OCI-LY1 (cell line): ENCODE data around the gene LCMT2.
"Not testable (repeated sequence)": the region's sequence is repeated elsewhere in the genome, so short reads cannot be mapped to it uniquely, and the experiment has no call there.

ENCODE experiments used
- H2AFZ ChIP-seq: fragments of 200-600 bp; sonication (generic), shearing (Covaris generic); 2 replicates; pipeline ENCODE4 v1.6.0; 2014; ENCODE audit warnings: antibody characterized with exemption, mild to moderate bottlenecking, low read length
- H3F3A ChIP-seq: fragments of 200-600 bp; sonication (generic), shearing (Covaris generic); 2 replicates; pipeline ENCODE4 v1.6.0; 2014; ENCODE audit warnings: mild to moderate bottlenecking, antibody characterized with exemption, low read length, moderate library complexity; ENCODE audit not compliant: insufficient read depth
- H3K27ac ChIP-seq: fragments of 200-600 bp; sonication (generic); 2 replicates; pipeline ENCODE4 v1.5.1; 2014; ENCODE audit warnings: low read length, mixed run types, mild to moderate bottlenecking, low read depth; ENCODE audit not compliant: poor library complexity, severe bottlenecking
- H3K27me3 ChIP-seq: fragments of 200-600 bp; sonication (generic); 2 replicates; pipeline ENCODE4 v1.6.0; 2014; ENCODE audit warnings: antibody characterized with exemption, mild to moderate bottlenecking, low read length, moderate library complexity; ENCODE audit not compliant: insufficient read depth
- H3K36me3 ChIP-seq: fragments of 200-600 bp; sonication (generic); 2 replicates; pipeline ENCODE4 v1.6.1; 2014; ENCODE audit warnings: mild to moderate bottlenecking, antibody characterized with exemption, low read length, moderate library complexity, mixed read lengths; ENCODE audit not compliant: insufficient read depth
- H3K4me1 ChIP-seq: fragments of 200-600 bp; sonication (generic); 2 replicates; pipeline ENCODE4 v1.5.1; 2014; ENCODE audit warnings: mild to moderate bottlenecking, low read length, moderate library complexity; ENCODE audit not compliant: insufficient read depth, severe bottlenecking
- H3K4me2 ChIP-seq: fragments of 200-600 bp; sonication (generic), shearing (Covaris generic); 2 replicates; pipeline ENCODE4 v1.6.1; 2014; ENCODE audit warnings: low read length
- H3K4me3 ChIP-seq: fragments of 200-600 bp; sonication (generic); 2 replicates; pipeline ENCODE4 v1.5.1; 2014; ENCODE audit warnings: low read length, low read depth, mild to moderate bottlenecking, mixed read lengths; ENCODE audit not compliant: poor library complexity, severe bottlenecking
- H3K79me2 ChIP-seq: fragments of 200-600 bp; shearing (Covaris generic); 2 replicates; pipeline ENCODE4 v1.6.1; 2016; ENCODE audit warnings: mixed run types, low read length, mixed read lengths; ENCODE audit not compliant: insufficient read depth
- H3K9ac ChIP-seq: fragments of 200-600 bp; sonication (generic), shearing (Covaris generic); 2 replicates; pipeline ENCODE4 v1.6.1; 2014; ENCODE audit warnings: mild to moderate bottlenecking, low read length, mixed read lengths
- H3K9me2 ChIP-seq: fragments of 200-600 bp; sonication (generic), shearing (Covaris generic); 2 replicates; pipeline ENCODE4 v1.6.1; 2014; ENCODE audit warnings: low read depth, mild to moderate bottlenecking, low read length, mixed read lengths
- H3K9me3 ChIP-seq: fragments of 200-600 bp; shearing (Covaris generic); 2 replicates; pipeline ENCODE4 v1.6.1; 2014; ENCODE audit warnings: low read length, mixed read lengths
- H4K20me1 ChIP-seq: fragments of 200-600 bp; sonication (generic), shearing (Covaris generic); 2 replicates; pipeline ENCODE4 v1.6.0; 2016; ENCODE audit warnings: mild to moderate bottlenecking, low read length; ENCODE audit not compliant: insufficient read depth
- EZH2 ChIP-seq: fragments of 200-600 bp; sonication (generic), shearing (Covaris generic); IDR thresholded peaks from 2 replicates; pipeline ENCODE4 v1.8.0; 2017; ENCODE audit warnings: borderline replicate concordance, mixed run types, mild to moderate bottlenecking, antibody characterized with exemption, low read length, moderate library complexity, mixed read lengths
- TF ChIP-seq, protein P1 (sequence below): fragments of 200-600 bp; sonication (generic), shearing (Covaris generic); IDR thresholded peaks from 2 replicates; pipeline ENCODE4 v1.5.1; 2017; ENCODE audit warnings: mild to moderate bottlenecking, antibody characterized with exemption, low read length, moderate library complexity, mixed read lengths

LCMT2 gene

DNA sequence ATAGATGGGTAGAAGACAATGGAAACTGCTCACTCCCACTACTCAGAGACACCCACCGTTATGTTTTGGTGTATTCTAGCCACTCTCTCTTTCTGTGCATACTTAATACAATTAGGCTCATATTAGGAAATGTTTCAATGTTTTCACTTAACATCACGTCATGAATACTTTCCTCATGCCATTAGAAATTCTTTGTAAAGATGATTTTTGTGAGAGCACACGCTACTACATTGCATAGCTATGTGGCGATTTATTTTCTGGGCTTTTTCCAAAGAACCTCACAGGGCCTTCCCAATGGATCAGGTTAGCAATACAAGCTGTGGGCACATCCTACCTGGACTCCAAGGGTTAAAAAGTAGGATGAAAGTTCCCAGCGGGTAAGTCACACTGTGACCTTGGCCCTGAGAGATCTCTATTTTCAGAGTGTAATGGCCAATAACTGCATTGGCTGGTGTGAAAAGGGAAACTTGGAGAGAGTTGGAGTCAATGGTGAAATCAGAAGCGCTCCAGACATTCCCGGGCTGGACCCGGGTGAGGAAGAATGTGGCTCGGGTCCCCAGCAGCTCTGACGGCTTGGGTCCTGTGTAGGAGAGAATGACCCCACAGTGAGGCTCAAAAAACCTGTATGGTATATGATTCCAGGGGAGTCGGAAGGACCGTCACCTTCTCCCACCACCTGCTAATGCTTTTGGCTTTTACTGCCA, 37.8 kb downstream of the LCMT2 start:
- Histone ChIP-seq H2AFZ (no peak overlapping the region), H3K79me2 (no peaks in the 10 kb centered on the region), H3K27me3 (no peaks in the 10 kb centered on the region), H3K9ac (no peak overlapping the region), H3K9me2 (no peaks in the 10 kb centered on the region), H4K20me1 (no peaks in the 10 kb centered on the region), H3K27ac (no peak overlapping the region), H3K9me3 (no peaks in the 10 kb centered on the region), H3K4me1 (no peaks in the 10 kb centered on the region), H3K4me2 (no peak overlapping the region), H3K36me3 (no peaks in the 10 kb centered on the region), H3F3A (no peaks in the 10 kb centered on the region), H3K4me3 (no peak overlapping the region)
- TF ChIP-seq EZH2 = no peak
- TF ChIP-seq, protein P1, sequence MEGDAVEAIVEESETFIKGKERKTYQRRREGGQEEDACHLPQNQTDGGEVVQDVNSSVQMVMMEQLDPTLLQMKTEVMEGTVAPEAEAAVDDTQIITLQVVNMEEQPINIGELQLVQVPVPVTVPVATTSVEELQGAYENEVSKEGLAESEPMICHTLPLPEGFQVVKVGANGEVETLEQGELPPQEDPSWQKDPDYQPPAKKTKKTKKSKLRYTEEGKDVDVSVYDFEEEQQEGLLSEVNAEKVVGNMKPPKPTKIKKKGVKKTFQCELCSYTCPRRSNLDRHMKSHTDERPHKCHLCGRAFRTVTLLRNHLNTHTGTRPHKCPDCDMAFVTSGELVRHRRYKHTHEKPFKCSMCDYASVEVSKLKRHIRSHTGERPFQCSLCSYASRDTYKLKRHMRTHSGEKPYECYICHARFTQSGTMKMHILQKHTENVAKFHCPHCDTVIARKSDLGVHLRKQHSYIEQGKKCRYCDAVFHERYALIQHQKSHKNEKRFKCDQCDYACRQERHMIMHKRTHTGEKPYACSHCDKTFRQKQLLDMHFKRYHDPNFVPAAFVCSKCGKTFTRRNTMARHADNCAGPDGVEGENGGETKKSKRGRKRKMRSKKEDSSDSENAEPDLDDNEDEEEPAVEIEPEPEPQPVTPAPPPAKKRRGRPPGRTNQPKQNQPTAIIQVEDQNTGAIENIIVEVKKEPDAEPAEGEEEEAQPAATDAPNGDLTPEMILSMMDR = no peak

DNA sequence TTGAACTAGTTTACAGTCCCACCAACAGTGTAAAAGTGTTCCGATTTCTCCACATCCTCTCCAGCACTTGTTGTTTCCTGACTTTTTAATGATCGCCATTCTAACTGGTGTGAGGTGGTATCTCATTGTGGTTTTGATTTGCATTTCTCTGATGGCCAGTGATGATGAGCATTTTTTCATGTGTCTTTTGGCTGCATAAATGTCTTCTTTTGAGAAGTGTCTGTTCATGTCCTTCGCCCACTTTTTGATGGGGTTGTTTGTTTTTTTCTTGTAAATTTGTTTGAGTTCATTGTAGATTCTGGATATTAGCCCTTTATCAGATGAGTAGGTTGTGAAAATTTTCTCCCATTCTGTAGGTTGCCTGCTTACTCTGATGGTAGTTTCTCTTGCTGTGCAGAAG, 40.7 kb downstream of the LCMT2 start:
- H3K27me3 ChIP-seq, H3K27ac ChIP-seq, H3K9me3 ChIP-seq, H3K9me2 ChIP-seq, H3K4me2 ChIP-seq, H3K4me1 ChIP-seq, H3K4me3 ChIP-seq, H4K20me1 ChIP-seq, H3F3A ChIP-seq, H3K9ac ChIP-seq, H3K79me2 ChIP-seq, H2AFZ ChIP-seq, H3K36me3 ChIP-seq: not testable (repeated sequence)

DNA sequence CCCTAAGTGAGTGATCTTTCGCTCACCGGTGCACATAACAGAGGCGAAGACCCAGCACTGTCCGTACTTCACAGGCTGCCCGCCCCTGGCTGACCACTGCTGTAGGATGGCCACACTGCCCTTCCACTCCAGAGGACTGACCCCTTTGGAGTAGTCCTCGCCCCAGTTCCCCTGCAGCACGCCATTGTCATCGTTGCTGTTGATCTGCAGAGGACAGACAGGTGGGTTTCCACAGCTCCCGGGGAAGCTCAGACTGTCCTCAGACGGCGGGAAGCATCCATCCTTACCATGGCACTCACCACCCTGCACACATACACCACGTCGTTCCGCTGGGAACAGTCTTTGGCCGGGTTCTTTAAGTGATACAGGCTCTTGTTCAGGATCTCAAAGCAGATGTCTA, 43.1 kb downstream of the LCMT2 start:
- Histone ChIP-seq H3K4me2 (no peak overlapping the region), H2AFZ (no peak overlapping the region), H3K27me3 (peaks cover 4% of the 10 kb centered on the region; the same call in 1 of the 2 replicates), H3K9me2 (no peaks in the 10 kb centered on the region), H3K4me3 (no peak overlapping the region), H3K27ac (no peak overlapping the region), H3K36me3 (no peaks in the 10 kb centered on the region), H3F3A (no peaks in the 10 kb centered on the region), H3K4me1 (no peaks in the 10 kb centered on the region), H3K9ac (no peak overlapping the region), H3K79me2 (no peaks in the 10 kb centered on the region), H3K9me3 (no peaks in the 10 kb centered on the region), H4K20me1 (no peaks in the 10 kb centered on the region)
- TF ChIP-seq EZH2 = no peak
- TF ChIP-seq, protein P1 = no peak

DNA sequence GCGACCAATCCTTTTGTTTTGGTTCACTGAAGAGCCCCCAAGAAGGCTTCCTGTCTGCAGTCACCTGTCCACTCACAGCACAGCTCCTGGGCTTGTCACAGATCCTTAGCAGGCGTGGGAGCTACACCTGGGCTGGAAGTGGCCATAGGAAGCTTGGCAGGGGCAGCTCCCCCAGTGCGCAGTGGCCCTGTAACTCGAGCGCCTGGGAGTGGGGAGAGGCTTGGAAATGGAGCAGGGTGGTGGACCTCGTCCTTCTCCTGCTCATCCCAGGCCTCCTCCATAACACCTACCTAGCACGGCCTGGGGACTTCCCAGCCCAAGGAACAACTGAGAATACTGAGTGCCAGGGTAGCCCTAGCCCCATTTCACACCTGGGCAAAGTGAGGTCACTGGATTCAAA, 44.3 kb downstream of the LCMT2 start:
- Histone ChIP-seq H2AFZ (no peak overlapping the region), H3K4me3 (no peak overlapping the region), H3K27ac (no peak overlapping the region), H3K36me3 (no peaks in the 10 kb centered on the region), H3K27me3 (peaks cover 7% of the 10 kb centered on the region; the same call in 1 of the 2 replicates), H3K9ac (no peak overlapping the region), H3K4me1 (no peaks in the 10 kb centered on the region), H3K79me2 (no peaks in the 10 kb centered on the region), H3F3A (no peaks in the 10 kb centered on the region), H4K20me1 (no peaks in the 10 kb centered on the region), H3K9me2 (no peaks in the 10 kb centered on the region), H3K4me2 (no peak overlapping the region), H3K9me3 (no peaks in the 10 kb centered on the region)
- TF ChIP-seq, protein P1 = no peak
- TF ChIP-seq EZH2 = no peak
